ENCODE results near the gene PKP4.

PKP4 gene

GRCh38 chr2:158500333-158500732 lies 43.6 kb downstream of the PKP4 start:
- no peak for DNase-seq

- DNase-seq, result peak; percentile 43
Observed at GRCh38 chr2:158501301-158501700, 44.5 kb downstream of the PKP4 start.

DNA sequence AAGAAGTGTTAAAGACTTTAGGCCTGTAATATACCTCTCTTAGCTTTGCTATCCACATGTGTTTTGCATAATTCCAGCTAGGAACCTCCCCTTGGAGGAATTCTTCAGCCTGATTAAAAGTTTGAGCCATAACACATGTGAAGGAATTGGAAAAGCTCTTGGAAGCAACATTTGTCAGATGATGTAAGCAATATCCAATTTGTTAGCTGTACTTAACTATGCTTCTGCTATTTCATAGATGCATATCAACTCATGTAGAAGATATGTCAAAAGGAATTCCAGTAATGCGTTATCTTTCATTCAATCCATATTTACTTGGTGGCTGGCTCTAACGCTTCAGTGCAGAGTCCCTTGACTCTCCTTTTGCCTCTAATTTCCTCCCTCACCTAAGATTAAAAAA lies 46.2 kb downstream of the PKP4 start:
- peak; percentile 81 for DNase-seq

DNA sequence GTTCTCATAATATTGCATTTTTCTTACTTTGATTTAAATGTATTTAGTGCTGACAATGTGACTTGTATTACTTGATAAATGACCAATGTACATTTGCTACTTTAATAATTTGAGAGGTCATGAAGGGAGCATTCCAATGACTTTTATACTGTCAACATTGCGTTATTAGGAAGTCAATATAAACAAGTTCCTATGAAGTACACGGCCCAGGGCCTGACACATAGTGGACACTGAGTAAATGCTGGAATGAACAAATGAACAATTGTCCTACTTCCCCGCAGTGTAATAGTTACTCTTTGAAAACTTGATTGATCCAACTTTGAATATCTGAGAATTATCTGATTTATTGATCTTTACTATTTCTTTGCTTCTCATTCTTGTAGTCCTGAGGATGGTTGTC lies 47.3 kb downstream of the PKP4 start:
- DNase-seq, result no peak

DNA sequence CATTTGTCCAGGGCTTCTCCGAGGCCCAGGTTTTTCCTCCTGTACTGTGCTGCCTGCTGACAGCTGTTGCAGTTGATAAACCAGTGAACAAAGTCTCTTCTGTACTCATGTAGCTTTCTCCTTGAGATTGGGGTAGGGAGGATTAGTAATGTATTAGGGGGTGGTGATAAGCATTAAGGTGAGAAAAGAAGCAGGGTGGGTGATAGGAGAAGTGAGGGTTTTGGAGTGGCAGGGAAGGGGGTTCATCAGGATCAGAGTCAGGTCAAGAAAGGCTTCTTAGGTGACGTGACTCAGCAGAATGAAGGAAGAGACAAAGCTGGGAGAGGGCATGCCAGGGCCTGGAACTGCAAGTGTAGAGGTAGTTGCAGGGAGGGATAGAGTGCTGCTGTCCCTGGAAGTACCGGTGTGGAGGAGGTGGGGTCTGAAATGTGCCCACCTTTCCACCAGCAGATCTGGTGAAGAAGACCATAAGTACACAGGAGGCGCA lies 48.7 kb downstream of the PKP4 start:
- DNase-seq, result no peak

DNA sequence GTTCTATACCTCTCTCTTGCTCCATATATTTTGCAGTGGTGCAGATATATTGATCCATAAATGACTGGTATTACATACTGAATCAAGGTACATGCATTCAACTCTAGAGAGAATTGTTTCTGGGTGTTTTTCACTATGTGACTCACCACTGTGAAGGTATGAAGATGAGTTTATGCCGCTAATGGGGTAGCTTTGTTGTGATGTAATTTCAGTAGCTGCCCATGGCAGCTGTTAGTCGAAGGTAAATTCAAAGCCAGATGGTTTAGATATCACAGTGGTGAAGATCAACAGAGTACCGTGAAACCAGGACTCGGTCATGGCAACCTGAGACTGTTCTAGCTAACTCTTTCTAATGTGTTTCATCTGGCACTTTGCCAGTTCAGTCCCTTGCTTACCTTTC lies 50.4 kb downstream of the PKP4 start:
- peak; percentile 39 for DNase-seq

GRCh38 chr2:158507679-158508078 lies 50.9 kb downstream of the PKP4 start:
- DNase-seq, result no peak

GRCh38 chr2:158509928-158510797 lies 53.4 kb downstream of the PKP4 start:
- DNase-seq, result peak; percentile 62

DNA sequence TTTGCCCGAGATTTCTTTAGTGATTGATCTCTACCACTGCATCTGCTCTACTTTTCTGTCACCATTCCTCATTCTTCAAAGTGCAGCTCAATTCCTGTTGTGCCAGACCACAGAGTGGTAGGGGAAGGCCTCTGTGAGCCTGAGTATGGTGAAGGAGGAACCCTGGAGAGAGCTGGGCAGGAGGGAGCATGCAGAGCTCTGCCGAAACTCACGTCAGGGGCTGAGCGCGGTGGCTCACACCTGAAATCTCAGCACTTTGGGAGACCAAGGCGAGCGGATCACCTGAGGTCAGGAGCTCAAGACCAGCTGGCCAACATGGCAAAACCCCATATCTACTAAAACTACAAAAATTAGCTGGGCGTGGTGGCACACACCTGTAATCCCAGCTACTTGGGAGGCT lies 54.1 kb downstream of the PKP4 start:
- DNase-seq, result no peak

DNA sequence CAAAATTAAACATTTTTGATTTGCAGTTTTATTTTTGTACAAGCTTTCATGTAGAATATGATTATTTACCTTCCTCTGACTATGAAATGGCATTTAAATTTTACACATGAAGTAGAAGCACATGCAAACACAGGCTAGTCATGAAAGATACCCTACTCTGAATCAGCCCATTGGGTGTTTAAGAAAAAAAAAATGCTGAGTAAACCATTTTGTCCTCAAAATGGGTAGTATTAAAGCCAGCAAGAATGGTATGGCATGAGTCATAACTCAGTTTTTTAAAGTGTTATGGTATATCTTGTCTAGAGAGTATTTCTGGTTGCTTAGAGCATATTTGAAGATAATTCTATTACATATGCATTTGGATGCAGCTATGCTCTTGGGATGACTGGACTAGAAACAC lies 55.0 kb downstream of the PKP4 start:
- no peak for DNase-seq

DNA sequence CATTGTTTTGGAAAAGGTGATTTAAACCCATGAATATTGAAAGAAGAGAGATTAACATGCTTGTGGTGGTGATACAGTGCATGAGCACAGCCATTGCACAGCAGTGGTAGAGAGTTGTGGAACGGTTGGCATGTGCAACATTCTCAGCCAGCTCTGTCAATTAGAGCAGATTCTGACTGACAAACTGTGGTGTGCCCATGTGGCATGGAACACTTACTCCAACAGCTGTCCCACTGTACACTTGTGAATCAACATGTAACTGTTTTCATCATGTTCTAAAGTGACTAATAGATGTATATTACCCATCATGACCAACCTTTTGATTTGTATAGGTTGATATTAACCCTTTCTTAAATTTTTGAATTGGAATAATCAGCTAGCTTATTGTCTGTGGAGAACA lies 55.6 kb downstream of the PKP4 start:
- DNase-seq, result no peak

DNA sequence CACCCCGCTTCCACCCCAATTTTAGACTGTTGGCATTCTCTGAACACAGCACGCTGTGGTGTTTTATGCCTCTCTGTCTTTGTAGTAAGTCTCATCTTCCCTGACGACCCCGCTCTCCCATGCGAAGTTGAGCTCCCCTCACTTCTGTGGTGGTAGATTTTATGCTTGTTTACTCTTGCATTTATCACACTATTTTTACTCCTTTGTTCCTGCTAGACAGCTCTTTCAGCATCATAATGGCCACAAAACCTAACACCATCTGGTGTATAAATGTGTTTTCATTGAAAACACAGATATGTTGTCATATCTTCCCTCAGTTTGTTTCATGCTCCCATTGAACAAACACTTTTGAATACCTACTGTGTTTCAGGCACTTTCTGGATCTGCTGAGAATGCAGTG lies 57.1 kb downstream of the PKP4 start:
- DNase-seq, result no peak

DNA sequence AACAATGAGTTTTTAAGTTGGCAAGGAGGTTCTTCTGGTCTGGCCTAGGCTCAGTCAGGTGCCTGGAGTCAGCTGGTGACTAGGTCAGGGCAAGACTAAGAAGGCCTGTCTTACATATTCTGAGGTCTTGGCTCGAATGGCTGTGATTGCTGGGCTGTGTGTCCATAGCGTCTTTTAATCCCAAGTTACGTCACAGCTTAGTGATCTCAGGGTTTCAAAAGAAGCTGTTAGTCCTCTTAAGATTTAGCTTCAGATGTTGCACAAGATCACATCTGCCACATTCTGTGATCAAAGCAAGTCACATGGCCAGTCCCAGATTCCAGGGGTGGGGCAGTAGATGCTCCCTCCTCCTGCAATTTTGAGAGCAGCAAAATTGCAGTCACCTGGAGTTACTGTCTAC lies 61.3 kb downstream of the PKP4 start:
- peak; percentile 39 for DNase-seq

DNA sequence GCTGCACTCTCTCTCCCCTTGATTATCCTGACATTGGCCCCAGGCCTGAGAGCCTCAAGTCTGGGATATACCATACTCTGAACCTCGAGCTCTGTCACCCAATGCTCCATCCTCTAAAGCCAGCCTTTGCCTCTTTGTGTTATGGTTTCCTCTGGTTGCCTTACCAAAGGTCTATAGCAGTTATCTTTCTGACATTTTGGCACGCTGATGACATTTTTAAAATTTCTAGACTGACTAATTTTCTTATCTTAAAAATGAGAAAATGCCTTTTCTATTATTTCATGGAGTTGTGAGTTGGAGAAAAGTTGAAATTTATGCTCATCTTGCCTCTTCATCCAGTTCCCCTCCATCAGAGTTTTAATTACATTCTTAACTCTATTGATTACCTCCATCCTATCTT lies 62.7 kb downstream of the PKP4 start:
- peak; percentile 62 for DNase-seq

- DNase-seq, result peak; percentile 74
Observed at GRCh38 chr2:158529379-158530259, 72.9 kb downstream of the PKP4 start.

- no peak for DNase-seq
Observed at GRCh38 chr2:158530829-158531228, 74.1 kb downstream of the PKP4 start.

DNA sequence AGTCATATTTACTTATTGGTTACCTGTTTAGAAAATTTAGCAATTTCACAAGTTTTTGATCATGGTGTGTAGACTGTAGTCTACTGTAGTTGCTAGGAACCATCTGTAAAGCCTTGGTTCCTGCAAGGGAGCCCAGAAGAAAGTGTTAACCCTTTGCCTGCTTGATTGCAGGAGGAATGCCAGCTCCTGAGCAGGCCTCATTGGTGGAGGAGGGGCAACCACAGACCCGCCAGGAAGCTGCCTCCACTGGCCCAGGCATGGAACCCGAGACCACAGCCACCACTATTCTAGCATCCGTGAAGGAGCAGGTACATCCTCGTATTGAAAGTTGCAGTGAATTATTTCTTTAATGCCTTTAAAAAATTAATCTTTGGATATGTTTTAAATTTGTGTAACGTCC lies 76.3 kb downstream of the PKP4 start:
- no peak for DNase-seq

- peak; percentile 81 for DNase-seq
Observed at GRCh38 chr2:158539176-158540005, 82.6 kb downstream of the PKP4 start.

GRCh38 chr2:158542577-158542976 lies 85.8 kb downstream of the PKP4 start:
- DNase-seq, result no peak

- no peak for DNase-seq
Observed at GRCh38 chr2:158543957-158544356, 87.2 kb downstream of the PKP4 start.

DNA sequence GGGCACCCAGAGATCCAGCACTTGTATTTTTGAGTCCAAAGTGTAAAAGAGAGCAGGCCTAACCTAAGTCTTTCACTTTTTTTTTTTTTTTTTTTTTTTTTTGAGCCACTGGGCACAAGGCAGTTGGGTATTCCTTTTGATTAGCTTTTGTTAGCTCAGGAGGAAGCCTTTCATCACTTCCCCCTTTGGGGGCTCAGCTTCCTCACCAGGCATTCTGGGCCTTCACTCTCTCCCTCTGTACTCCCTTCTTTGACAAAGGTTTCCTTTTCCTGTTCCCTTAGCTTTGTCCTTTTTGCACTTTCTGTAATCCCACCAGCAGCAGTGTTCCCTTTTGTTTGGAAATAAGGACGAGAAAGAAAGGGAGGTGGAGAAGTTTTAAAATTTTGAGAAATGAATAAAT lies 88.2 kb downstream of the PKP4 start:
- no peak for DNase-seq

DNA sequence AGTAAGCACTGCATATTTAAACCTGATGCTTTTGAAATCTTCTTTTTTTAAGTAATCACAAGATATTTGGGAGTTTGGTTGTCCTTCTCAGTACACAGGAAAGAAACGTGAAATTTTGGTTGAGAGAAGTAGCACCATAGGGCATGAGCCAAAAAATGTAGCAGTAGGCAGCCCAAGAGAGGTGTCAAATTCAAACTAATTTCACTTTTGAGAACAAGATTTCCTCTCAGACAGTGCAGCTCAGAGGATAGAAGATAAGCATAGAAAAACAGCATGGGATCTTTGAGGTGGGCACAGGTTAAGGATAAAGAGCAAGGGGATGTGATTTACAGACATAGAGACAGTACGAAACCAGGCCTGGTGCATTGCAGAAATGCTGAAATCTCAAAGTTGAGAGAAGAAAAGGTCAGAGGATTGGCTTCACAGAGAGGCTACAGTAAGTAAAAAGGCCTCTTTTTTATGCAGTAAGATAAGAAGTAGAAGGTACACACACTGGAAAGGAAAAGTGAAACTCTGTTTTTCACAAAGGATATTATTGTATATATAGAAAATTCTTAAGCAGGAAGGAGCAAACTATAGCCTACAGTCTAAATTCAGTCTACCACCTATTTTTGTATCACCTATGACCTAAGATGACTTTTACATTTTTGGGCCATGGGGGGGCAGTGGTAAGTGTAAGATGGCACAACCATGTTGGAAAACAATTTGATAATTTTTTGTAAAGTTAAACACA lies 89.8 kb downstream of the PKP4 start:
- no peak for DNase-seq

All from NCI-H226 (cell line).